Stimulated activated CD4-positive, alpha-beta T cell treated with anti-CD3 and anti-CD28 coated beads, Interleukin-12 subunit alpha, Interleukin-12 subunit beta, amount 100 ng/mL, for 24 hours (primary cell): ENCODE measurements around the gene MAGI2.

ENCODE experiments used
- DNase-seq, 2 experiments: peaks; one replicate each; pipeline ENCODE4 v3.0.0-alpha.2; 2020; ENCODE audit warnings: low read depth in 2 of 2

The MAGI2 gene

GRCh38 chr7:78148166-78148894 lies 1305.1 kb downstream of the MAGI2 start:
- no peak for DNase-seq

GRCh38 chr7:78146546-78146945 lies 1306.9 kb downstream of the MAGI2 start:
- DNase-seq, result no peak

GRCh38 chr7:78143661-78144060 lies 1309.8 kb downstream of the MAGI2 start:
- DNase-seq, result no peak

GRCh38 chr7:78141522-78142281 lies 1311.8 kb downstream of the MAGI2 start:
- no peak for DNase-seq

DNA sequence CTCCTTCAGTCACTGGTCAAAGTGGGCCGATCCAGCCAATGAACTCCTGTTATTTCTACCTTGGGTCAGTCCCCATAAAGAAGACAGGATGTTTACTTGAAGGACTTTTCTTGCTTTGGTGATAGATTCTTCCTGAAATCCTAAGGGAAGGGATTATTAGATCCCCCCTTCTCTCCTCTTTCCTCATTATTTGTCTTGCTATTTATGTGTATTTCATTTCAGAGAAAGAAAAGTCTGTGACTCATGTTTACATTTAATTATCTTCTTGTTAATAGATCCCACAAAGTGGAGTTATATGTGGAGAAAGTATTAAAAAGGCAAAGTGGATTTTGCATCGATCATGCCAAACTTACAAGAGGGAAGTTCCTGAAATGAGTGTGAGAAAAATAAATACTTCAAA lies 1313.4 kb downstream of the MAGI2 start:
- DNase-seq, result no peak

GRCh38 chr7:78139335-78139734 lies 1314.1 kb downstream of the MAGI2 start:
- no peak for DNase-seq

- no peak for DNase-seq
Observed at GRCh38 chr7:78134774-78135173, 1318.7 kb downstream of the MAGI2 start.

- DNase-seq, result no peak
Observed at GRCh38 chr7:78134256-78134655, 1319.2 kb downstream of the MAGI2 start.

DNA sequence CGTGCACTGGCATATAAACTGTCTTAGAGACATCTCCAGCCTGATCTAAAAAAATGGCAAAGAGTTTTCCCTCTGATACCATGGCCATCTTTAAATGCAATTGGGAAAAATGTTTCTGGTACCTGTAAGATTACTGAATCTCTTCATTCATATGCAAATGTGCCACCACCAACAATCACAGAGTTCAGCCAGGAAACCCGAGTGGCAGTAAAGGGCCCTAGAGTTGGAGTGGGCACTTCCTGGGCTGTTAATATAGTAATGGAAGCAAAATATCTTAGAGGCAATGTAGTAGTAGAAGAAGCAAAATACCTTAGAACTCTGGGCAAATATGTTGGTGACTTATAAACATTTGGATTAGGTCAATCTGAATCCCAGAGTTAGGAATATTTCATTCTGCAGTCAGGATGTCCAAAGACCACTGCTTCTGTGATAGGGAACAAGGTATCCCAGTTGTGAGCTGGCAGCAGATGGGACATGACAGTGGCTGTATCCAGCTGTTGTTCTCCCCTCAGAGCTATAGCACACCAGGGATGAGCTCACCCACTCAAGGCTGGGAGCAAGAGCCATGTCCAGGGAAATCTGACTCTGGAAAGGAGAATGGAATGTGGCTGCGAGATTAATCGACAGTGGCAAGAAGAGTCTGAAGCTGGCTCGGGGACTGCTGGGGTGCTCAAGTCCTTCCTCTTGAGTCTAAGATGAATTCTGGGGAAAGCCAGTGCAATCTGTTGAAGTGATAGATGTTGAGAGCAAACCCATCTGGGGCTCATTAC lies 1322.8 kb downstream of the MAGI2 start:
- DNase-seq, result no peak

- DNase-seq, result no peak
Observed at GRCh38 chr7:78129865-78130264, 1323.6 kb downstream of the MAGI2 start.

- no peak for DNase-seq
Observed at GRCh38 chr7:78127009-78127408, 1326.5 kb downstream of the MAGI2 start.

- no peak for DNase-seq
Observed at GRCh38 chr7:78125884-78126283, 1327.6 kb downstream of the MAGI2 start.

DNA sequence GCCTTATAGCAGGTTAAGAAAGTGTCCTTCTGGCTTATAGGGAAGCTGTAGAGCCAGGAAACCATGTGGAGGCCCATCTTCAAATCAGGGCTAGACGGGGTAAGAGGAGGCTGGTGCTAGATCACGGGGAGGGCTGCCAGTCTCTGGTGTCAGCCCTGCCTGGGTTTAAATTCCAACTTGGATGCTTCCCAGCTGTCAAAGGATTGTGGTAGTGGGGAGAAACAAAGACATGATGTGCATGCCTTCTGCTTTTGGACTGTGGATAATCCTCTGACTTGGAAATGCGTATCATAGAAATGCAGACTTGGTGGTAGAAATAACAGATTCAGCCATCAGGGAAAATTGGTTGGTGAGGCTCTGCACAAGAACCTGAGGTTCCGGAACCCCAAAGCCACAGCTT lies 1329.3 kb downstream of the MAGI2 start:
- DNase-seq, result no peak

DNA sequence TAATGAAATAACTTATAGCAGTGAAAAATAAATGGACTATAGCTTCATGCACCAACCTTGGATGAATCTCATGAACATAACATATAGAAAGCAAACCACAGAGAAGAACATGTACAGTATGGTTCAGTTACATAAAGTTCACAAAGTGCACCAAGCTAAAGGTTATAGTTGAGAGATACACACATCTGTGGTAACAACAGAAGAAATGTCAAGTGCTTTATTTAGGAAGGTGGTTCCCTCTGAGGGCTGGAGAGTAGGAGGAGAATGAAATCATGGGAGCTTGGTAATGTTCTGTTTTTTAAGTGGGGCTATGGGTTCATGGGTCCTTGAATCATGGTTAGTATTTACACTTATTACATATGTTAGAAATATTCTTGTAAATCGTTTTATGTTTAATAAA lies 1331.6 kb downstream of the MAGI2 start:
- no peak for DNase-seq

DNA sequence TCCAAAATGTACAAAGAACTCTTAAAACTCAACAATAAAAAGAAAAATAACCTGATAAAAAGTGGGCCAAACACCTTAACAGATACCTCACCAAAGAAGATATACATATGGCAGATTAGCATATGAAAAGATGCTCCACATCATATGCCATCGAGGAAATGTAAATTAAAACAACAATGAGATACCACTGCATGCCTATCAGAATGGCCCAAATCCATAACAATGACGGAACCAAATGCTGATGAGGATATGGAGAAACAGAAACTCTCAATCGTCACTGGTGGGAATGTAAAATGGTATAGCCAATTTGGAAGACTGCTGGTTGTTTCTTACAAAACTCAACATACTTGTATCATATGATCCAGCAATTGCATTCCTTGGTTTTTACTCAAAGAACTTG lies 1335.0 kb downstream of the MAGI2 start:
- DNase-seq, result no peak

DNA sequence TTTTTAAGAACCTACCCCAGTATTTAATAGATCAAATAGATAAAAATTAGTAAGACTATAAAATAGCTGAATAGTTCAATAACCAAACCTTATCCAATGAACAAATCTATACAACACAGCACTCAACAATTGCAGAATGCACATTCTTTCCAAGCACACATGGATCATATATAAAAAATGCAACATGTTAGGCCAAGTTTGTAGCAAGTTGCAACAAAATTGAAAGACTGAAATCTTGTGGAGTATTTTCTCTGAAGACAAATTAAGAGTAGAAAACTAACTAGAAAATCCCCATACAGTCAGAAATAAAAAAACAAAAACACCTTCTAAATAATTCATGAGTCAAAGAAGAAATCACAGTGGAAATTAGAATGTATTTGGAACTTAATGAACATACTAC lies 1337.6 kb downstream of the MAGI2 start:
- no peak for DNase-seq

DNA sequence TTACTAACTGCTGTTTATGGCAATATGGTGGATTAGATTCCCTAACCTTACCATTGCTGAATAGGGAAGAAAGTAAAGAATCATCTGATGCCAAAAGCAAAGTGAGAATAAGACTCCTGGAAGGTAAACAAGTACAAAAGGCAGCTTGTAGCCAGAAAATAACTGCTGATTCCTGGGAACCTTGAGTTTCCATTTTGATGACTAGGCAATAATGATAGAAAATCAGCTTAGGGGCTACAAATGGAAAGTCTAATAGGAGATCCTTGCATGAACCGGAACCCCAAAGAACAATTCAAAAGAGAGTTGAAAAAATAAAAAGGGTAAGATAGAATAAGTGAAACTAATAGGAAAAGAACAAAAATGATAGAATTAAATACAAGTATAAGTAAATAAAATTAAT lies 1338.5 kb downstream of the MAGI2 start:
- no peak for DNase-seq

GRCh38 chr7:78112488-78112887 lies 1341.0 kb downstream of the MAGI2 start:
- no peak for DNase-seq

GRCh38 chr7:78111386-78111785 lies 1342.1 kb downstream of the MAGI2 start:
- no peak for DNase-seq

- DNase-seq, result no peak
Observed at GRCh38 chr7:78103475-78103874, 1350.0 kb downstream of the MAGI2 start.

GRCh38 chr7:78101076-78101475 lies 1352.4 kb downstream of the MAGI2 start:
- no peak for DNase-seq

GRCh38 chr7:78099715-78100394 lies 1353.6 kb downstream of the MAGI2 start:
- no peak for DNase-seq
